H9 (cell line): ENCODE results near the gene RABGAP1L. TPM values are rescaled to one million over a fixed set of nuclear protein-coding genes. Genes with fewer than 3 reads are reported as not detected.

Experiments
- DNase-seq: peaks from one replicate; pipeline ENCODE4 v3.0.0-alpha.2; 2017
- H2AFZ ChIP-seq: one replicate; pipeline ENCODE4 v1.6.1; 2013; ENCODE audit warnings: mild to moderate bottlenecking, low read length, control low read depth, moderate library complexity
- H2AK5ac ChIP-seq: 2 replicates; pipeline ENCODE4 v1.6.1; 2013; ENCODE audit warnings: low read length, control low read depth, mixed read lengths; ENCODE audit not compliant: insufficient read length
- H2BK120ac ChIP-seq: one replicate; pipeline ENCODE4 v1.6.1; 2013; ENCODE audit warnings: low read depth, mild to moderate bottlenecking, low read length, control low read depth, inconsistent platforms; ENCODE audit not compliant: poor library complexity, severe bottlenecking
- H2BK12ac ChIP-seq: 2 replicates; pipeline ENCODE4 v1.6.1; 2013; ENCODE audit warnings: low read length, control low read depth, mixed read lengths, low read depth; ENCODE audit not compliant: insufficient read length
- H2BK15ac ChIP-seq: 2 replicates; pipeline ENCODE4 v1.6.1; 2013; ENCODE audit warnings: low read depth, low read length, control low read depth
- H2BK20ac ChIP-seq: one replicate; pipeline ENCODE4 v1.6.1; 2013; ENCODE audit warnings: low read depth, mild to moderate bottlenecking, low read length, control low read depth, inconsistent platforms; ENCODE audit not compliant: poor library complexity, severe bottlenecking
- H2BK5ac ChIP-seq: 2 replicates; pipeline ENCODE4 v1.6.1; 2013; ENCODE audit warnings: low read length, control low read depth, mixed read lengths; ENCODE audit not compliant: insufficient read length
- H3K14ac ChIP-seq: 2 replicates; pipeline ENCODE4 v1.6.1; 2013; ENCODE audit warnings: low read length, control low read depth; ENCODE audit not compliant: insufficient read depth
- H3K18ac ChIP-seq: 2 replicates; pipeline ENCODE4 v1.6.1; 2013; ENCODE audit warnings: low read depth, mild to moderate bottlenecking, mixed read lengths, low read length, control low read depth; ENCODE audit not compliant: insufficient read length
- H3K23ac ChIP-seq: 2 replicates; pipeline ENCODE4 v1.6.1; 2013; ENCODE audit warnings: low read length, control low read depth, mixed read lengths, low read depth; ENCODE audit not compliant: insufficient read length
- H3K23me2 ChIP-seq: 2 replicates; pipeline ENCODE4 v1.6.1; 2013; ENCODE audit warnings: low read depth, mild to moderate bottlenecking, mixed read lengths, low read length, control low read depth; ENCODE audit not compliant: insufficient read length, poor library complexity, severe bottlenecking
- H3K27ac ChIP-seq: 2 replicates; pipeline ENCODE4 v1.5.1; 2013; ENCODE audit warnings: low read length, control low read depth, mixed read lengths, low read depth; ENCODE audit not compliant: insufficient read length
- H3K27me3 ChIP-seq: 2 replicates; pipeline ENCODE4 v1.6.1; 2013; ENCODE audit warnings: low read length, control low read depth, inconsistent platforms; ENCODE audit not compliant: insufficient read depth
- H3K4ac ChIP-seq: 2 replicates; pipeline ENCODE4 v1.6.1; 2013; ENCODE audit warnings: low read depth, mild to moderate bottlenecking, control low read depth, inconsistent platforms, low read length, moderate library complexity
- H3K4me1 ChIP-seq: 2 replicates; pipeline ENCODE4 v1.6.1; 2013; ENCODE audit warnings: low read length, control low read depth, inconsistent platforms; ENCODE audit not compliant: insufficient read depth
- H3K4me2 ChIP-seq: 2 replicates; pipeline ENCODE4 v1.6.1; 2013; ENCODE audit warnings: low read length, control low read depth, mixed read lengths; ENCODE audit not compliant: insufficient read length, insufficient read depth
- H3K56ac ChIP-seq: 2 replicates; pipeline ENCODE4 v1.6.1; 2013; ENCODE audit warnings: low read depth, mild to moderate bottlenecking, mixed read lengths, low read length, control low read depth; ENCODE audit not compliant: insufficient read length
- H3K79me1 ChIP-seq: 2 replicates; pipeline ENCODE4 v1.6.1; 2013; ENCODE audit warnings: low read depth, mild to moderate bottlenecking, moderate library complexity, low read length, control low read depth, inconsistent platforms; ENCODE audit not compliant: insufficient read depth, poor library complexity, severe bottlenecking
- H3K79me2 ChIP-seq: 2 replicates; pipeline ENCODE4 v1.6.1; 2013; ENCODE audit warnings: low read length, control low read depth, inconsistent platforms; ENCODE audit not compliant: insufficient read depth
- H3K9ac ChIP-seq: 2 replicates; pipeline ENCODE4 v1.6.1; 2013; ENCODE audit warnings: low read length, control low read depth, mixed read lengths; ENCODE audit not compliant: insufficient read length; ENCODE audit errors: extremely low read depth
- H3K9me3 ChIP-seq: one replicate; pipeline ENCODE4 v1.6.1; 2013; ENCODE audit warnings: low read depth, low read length, inconsistent platforms; ENCODE audit not compliant: control insufficient read depth
- H3T11ph ChIP-seq: one replicate; pipeline ENCODE4 v1.6.1; 2013; ENCODE audit warnings: mild to moderate bottlenecking, low read length, control low read depth, inconsistent platforms
- H4K20me1 ChIP-seq: one replicate; pipeline ENCODE4 v1.6.1; 2013; ENCODE audit not compliant: control insufficient read depth, insufficient read length, insufficient read depth
- H4K5ac ChIP-seq: 2 replicates; pipeline ENCODE4 v1.6.1; 2013; ENCODE audit warnings: low read depth, mild to moderate bottlenecking, mixed read lengths, low read length, control low read depth; ENCODE audit not compliant: insufficient read length
- H4K8ac ChIP-seq: replicated peaks from 2 replicates; pipeline ENCODE4 v1.6.1; 2013; ENCODE audit warnings: low read length, control low read depth, mixed read lengths, low read depth; ENCODE audit not compliant: insufficient read length
- H4K91ac ChIP-seq: 2 replicates; pipeline ENCODE4 v1.6.1; 2013; ENCODE audit warnings: low read depth, mild to moderate bottlenecking, moderate library complexity, mixed read lengths, low read length, control low read depth; ENCODE audit not compliant: insufficient read length
- H3K27ac Mint-ChIP-seq, 3 experiments: 2 replicates in 2 of 3; 3 replicates in 1 of 3; pipeline ENCODE4 v1.8.0; 2020 to 2021; ENCODE audit warnings: mixed read lengths in 3 of 3, mild to moderate bottlenecking in 1 of 3, moderate library complexity in 1 of 3
- H3K27me3 Mint-ChIP-seq: 2 replicates; pipeline ENCODE4 v1.8.0; 2021; ENCODE audit warnings: low read depth, mild to moderate bottlenecking, moderate library complexity, mixed read lengths
- H3K36me3 Mint-ChIP-seq, 3 experiments: 2 replicates in 2 of 3; 3 replicates in 1 of 3; pipeline ENCODE4 v1.8.0; 2020 to 2021; ENCODE audit warnings: low read depth in 3 of 3, mixed read lengths in 3 of 3; ENCODE audit not compliant: insufficient read depth in 1 of 3
- H3K4me1 Mint-ChIP-seq, 2 experiments: 2 replicates each; pipeline ENCODE4 v1.8.0; 2020; ENCODE audit warnings: mixed read lengths in 2 of 2
- H3K4me3 Mint-ChIP-seq, 2 experiments: 2 replicates in 1 of 2; 3 replicates in 1 of 2; pipeline ENCODE4 v1.8.0; 2020 to 2021; ENCODE audit warnings: mild to moderate bottlenecking in 2 of 2, mixed read lengths in 2 of 2, moderate library complexity in 1 of 2
- H3K9me3 Mint-ChIP-seq, 2 experiments: 2 replicates in 1 of 2; 3 replicates in 1 of 2; pipeline ENCODE4 v1.8.0; 2020; ENCODE audit warnings: mild to moderate bottlenecking in 2 of 2, mixed read lengths in 2 of 2, moderate library complexity in 1 of 2
- CTCF ChIP-seq: fragments of 200-600 bp; sonication (generic); conservative IDR thresholded peaks from 3 replicates; pipeline ENCODE4 v1.8.0; 2021; ENCODE audit warnings: antibody characterized with exemption, mild to moderate bottlenecking
- WGBS: extraction: QIAGEN DNeasy Blood & Tissue Kit; methylation state at CpG from one replicate; pipeline ENCODE4 v1.1.7; 2013; ENCODE audit warnings: missing lambda C conversion rate, low lambda C conversion rate, mixed read lengths; ENCODE audit not compliant: insufficient read length; ENCODE audit errors: extremely low coverage; 5-methylcytosine and 5-hydroxymethylcytosine counted together
- total RNA-seq: library from RNA; stranded (reverse); gene quantifications from 2 replicates; pipeline ENCODE4 v1.2.1, GENCODE V29; 2021

Gene RABGAP1L
- total RNA-seq, 1 experiment from 2014 or later = 147 TPM

- no peak overlapping the region for H3K18ac ChIP-seq
- no peak overlapping the region for H2BK12ac ChIP-seq
- no peak overlapping the region for H3K4me2 ChIP-seq
- H2BK15ac ChIP-seq = no peak overlapping the region
- TF ChIP-seq CTCF = no peak
- no peak overlapping the region for H3T11ph ChIP-seq
- H2BK120ac ChIP-seq = no peak overlapping the region
- no peaks in the 10 kb centered on the region for H3K27me3 ChIP-seq
- no peak overlapping the region for H4K5ac ChIP-seq
- H2BK5ac ChIP-seq = no peak overlapping the region
- H3K4me1 ChIP-seq = no peaks in the 10 kb centered on the region
- Mint-ChIP-seq H3K4me1 (no peaks in the 10 kb centered on the region), H3K4me3 (no peak overlapping the region), H3K9me3 (no peaks in the 10 kb centered on the region), H3K27ac (no peak overlapping the region), H3K36me3 (peaks cover 29 to 73% (median 46%) of the 10 kb centered on the region in 3 experiments; a peak in 6 of 7 replicates), H3K27me3 (no peaks in the 10 kb centered on the region)
- no peak overlapping the region for H3K23ac ChIP-seq
- H2AK5ac ChIP-seq = no peak overlapping the region
- no peaks in the 10 kb centered on the region; the same call in 1 of the 2 replicates for H3K79me2 ChIP-seq
- no peaks in the 10 kb centered on the region for H3K23me2 ChIP-seq
- H3K4ac ChIP-seq = no peak overlapping the region
- H4K8ac ChIP-seq = no peak overlapping the region
- no peaks in the 10 kb centered on the region for H3K79me1 ChIP-seq
- no peak overlapping the region for H3K27ac ChIP-seq
- no peak overlapping the region for H2AFZ ChIP-seq
- DNase-seq = no peak
- no peak overlapping the region for H4K91ac ChIP-seq
- H3K14ac ChIP-seq = no peak overlapping the region
- no peak overlapping the region for H2BK20ac ChIP-seq
- H3K9ac ChIP-seq = no peak overlapping the region
- H4K20me1 ChIP-seq = no peaks in the 10 kb centered on the region
- H3K56ac ChIP-seq = no peak overlapping the region
- no peaks in the 10 kb centered on the region for H3K9me3 ChIP-seq
- no CpG with 5 or more reads among the region's 1 CpG for WGBS
Measured at GRCh38 chr1:175013445-175013844, 854.1 kb downstream of the RABGAP1L start.
